Right atrium auricular region (tissue), 2 donors: Measurements from ENCODE around the gene MED25. TPM values are rescaled to one million over a fixed set of nuclear protein-coding genes. Genes with fewer than 3 reads are reported as not detected.

Experiments
- DNase-seq: peaks from one replicate; pipeline ENCODE4 v3.0.0-alpha.2; 2019; ENCODE audit warnings: low spot score
- H3K27ac ChIP-seq, 2 donors: fragments of 200-600 bp; sonication (generic); 1 replicate in 1 of 2; 2 replicates in 1 of 2; pipeline ENCODE4 v1.5.1; 2016 to 2019
- H3K27me3 ChIP-seq, 2 donors: fragments of 200-600 bp; sonication (generic); one replicate each; pipeline versions ENCODE4 v1.5.1 to v1.6.0; 2017 to 2019
- H3K36me3 ChIP-seq: fragments of 200-600 bp; sonication (generic); one replicate; pipeline ENCODE4 v1.5.1; 2016
- H3K4me1 ChIP-seq, 2 donors: fragments of 200-600 bp; sonication (generic); one replicate each; pipeline versions ENCODE4 v1.5.1 to v1.6.0; 2017 to 2019
- H3K4me3 ChIP-seq, 2 donors: fragments of 200-600 bp; sonication (generic); 1 replicate in 1 of 2; 2 replicates in 1 of 2; pipeline ENCODE4 v1.5.1; 2017 to 2019; ENCODE audit warnings: mild to moderate bottlenecking in 1 of 2, moderate library complexity in 1 of 2
- H3K9me3 ChIP-seq, 2 donors: fragments of 200-600 bp; sonication (generic); one replicate each; pipeline ENCODE4 v1.5.1; 2019
- total RNA-seq, 2 donors: library from RNA; depleted of rRNA; stranded (reverse); fragments of >200 nt; gene quantifications; one replicate each; pipeline ENCODE4 v1.1.0, GENCODE V29; 2016
- TF ChIP-seq, protein P1 (sequence below), 2 donors: fragments of 200-600 bp; sonication (generic); IDR thresholded peaks; one replicate each; pipeline ENCODE4 v1.5.1; 2019; ENCODE audit warnings: antibody characterized with exemption in 2 of 2

MED25 gene
- total RNA-seq, 2 donors from 2014 or later: 31.1 to 54.0 TPM

DNA sequence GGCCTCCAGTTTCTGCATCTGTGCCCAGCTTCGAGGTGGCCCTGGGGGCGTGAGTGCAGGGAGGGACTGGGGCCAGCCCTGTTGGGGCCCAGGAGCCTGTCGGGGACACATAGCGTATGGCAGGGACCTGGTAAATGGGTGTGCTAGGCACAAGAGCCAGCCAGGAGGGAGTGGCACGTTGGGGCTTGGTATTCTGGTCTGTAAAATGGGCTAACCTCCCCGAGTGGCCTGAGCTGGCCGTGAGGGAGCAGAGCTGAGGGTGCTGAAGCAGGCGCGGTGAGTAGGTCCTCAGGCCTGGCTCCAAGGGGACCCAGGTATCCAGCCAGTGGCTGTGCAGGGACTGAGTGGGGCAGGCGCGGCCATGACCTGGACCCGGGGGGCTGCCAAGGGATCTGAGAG, 37.2 kb downstream of the MED25 start:
- Histone ChIP-seq H3K4me3 (no peak overlapping the region), H3K9me3 (no peaks in the 10 kb centered on the region), H3K4me1 (peaks cover 0 to 30% of the 10 kb centered on the region in 2 donors), H3K27ac (no peak overlapping the region), H3K27me3 (no peaks in the 10 kb centered on the region), H3K36me3 (peaks cover 52% of the 10 kb centered on the region)
- TF ChIP-seq, protein P1, sequence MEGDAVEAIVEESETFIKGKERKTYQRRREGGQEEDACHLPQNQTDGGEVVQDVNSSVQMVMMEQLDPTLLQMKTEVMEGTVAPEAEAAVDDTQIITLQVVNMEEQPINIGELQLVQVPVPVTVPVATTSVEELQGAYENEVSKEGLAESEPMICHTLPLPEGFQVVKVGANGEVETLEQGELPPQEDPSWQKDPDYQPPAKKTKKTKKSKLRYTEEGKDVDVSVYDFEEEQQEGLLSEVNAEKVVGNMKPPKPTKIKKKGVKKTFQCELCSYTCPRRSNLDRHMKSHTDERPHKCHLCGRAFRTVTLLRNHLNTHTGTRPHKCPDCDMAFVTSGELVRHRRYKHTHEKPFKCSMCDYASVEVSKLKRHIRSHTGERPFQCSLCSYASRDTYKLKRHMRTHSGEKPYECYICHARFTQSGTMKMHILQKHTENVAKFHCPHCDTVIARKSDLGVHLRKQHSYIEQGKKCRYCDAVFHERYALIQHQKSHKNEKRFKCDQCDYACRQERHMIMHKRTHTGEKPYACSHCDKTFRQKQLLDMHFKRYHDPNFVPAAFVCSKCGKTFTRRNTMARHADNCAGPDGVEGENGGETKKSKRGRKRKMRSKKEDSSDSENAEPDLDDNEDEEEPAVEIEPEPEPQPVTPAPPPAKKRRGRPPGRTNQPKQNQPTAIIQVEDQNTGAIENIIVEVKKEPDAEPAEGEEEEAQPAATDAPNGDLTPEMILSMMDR (IDR thresholded peaks at IDR 0.05): no peak
- no peak for DNase-seq

DNA sequence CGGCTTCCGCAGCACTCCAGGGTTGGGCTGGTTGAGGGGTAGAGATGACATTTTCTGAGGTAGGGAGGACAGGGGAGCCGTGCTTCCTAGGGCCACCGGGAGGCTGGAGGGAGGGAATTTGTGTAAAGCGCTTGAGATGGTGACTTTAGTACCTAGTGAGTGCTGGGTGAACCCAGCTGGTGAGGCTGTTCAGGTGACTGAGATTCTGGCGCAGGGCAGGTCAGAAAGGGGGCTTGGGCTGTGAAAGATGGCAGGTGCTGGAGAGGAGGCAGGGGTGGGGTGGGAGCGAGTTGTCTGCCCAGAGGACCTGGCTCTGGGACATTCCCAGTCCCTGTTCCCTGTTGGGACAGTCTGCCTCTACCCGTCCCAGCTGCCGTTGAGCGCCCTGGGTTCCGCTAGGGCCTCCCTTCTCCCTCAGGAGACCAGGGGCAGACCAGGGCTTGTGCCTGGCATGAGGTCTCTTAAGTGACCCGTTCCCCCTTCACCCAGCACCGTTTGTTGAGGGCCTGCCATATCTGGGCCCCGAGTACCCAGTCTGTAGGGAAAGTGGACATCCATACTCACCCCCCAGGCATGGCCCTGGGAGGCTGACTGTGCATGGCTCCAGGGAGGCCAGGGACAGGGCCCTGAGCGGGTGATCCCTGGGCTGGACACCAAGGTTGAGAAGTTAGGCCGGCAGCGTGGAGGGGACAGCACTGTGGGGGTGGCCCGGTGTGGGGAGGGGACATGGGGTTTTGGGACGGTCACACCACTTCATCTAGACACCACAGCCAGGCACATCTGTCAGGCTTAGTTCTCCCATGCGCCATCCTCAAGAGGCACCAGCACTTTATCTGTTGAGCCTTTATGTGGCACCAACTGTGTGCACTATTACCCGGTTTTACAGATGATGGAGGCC, 37.8 kb downstream of the MED25 start:
- H3K36me3 ChIP-seq: peaks cover 59% of the 10 kb centered on the region
- no peak for DNase-seq
- peaks cover 0 to 35% of the 10 kb centered on the region in 2 donors for H3K4me1 ChIP-seq

GRCh38 chr19:49856574-49857021, 38.5 kb downstream of the MED25 start:
- Histone ChIP-seq H3K4me3 (no peak overlapping the region), H3K36me3 (peaks cover 66% of the 10 kb centered on the region), H3K27ac (no peak overlapping the region), H3K27me3 (no peaks in the 10 kb centered on the region), H3K4me1 (peaks cover 0 to 40% of the 10 kb centered on the region in 2 donors), H3K9me3 (no peaks in the 10 kb centered on the region)
- TF ChIP-seq, protein P1 (IDR thresholded peaks at IDR 0.05): no peak
- DNase-seq: no peak

More for the DNA sequence above, 37.8 kb downstream of the MED25 start:
- Histone ChIP-seq H3K9me3 (no peaks in the 10 kb centered on the region), H3K27me3 (no peaks in the 10 kb centered on the region), H3K4me3 (no peak overlapping the region), H3K27ac (no peak overlapping the region)
- TF ChIP-seq, protein P1 (IDR thresholded peaks at IDR 0.05): no peak

DNA sequence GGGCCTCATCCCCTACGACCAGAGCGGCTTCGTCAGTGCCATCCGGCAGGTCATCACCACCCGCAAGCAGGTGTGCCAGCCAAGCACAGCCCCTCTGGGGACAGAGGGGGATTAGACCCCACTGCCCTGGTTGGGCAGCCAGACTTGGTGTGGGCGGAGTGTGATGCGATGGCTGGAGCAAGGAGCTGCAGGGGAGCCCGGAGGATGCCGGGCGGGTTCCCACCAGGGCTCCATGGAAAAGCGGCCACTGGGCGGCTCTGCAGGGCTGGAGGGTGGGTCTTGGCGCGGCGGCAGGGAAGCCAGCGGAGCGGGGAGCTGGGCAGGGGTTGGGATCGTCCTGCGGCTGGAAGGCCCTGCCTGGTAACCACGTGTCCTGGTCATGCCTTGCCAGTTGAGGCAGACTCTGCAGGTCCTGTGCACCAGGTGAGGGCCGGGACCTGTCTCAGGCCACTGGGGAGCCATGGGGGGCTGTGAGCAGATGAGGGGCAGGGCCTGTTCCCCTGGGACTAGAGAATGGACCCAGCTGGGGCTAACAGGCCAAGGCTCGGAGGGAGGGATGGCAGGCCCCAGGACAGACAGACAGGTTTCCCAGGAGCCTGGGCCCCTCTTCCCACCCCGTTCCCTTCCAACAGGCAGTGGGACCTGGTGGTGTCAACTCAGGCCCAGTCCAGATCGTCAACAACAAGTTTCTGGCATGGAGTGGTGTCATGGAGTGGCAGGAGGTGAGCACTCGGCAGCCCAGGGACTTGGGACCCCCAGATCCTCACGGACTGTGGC, 39.2 kb downstream of the MED25 start:
- Histone ChIP-seq H3K27me3 (no peaks in the 10 kb centered on the region), H3K4me3 (no peak overlapping the region), H3K4me1 (peaks cover 0 to 33% of the 10 kb centered on the region in 2 donors), H3K27ac (no peak overlapping the region), H3K36me3 (peaks cover 72% of the 10 kb centered on the region), H3K9me3 (no peaks in the 10 kb centered on the region)
- TF ChIP-seq, protein P1 (IDR thresholded peaks at IDR 0.05): no peak
- DNase-seq: no peak

GRCh38 chr19:49857838-49858087, 39.7 kb downstream of the MED25 start:
- H3K27me3 ChIP-seq: no peaks in the 10 kb centered on the region
- peaks cover 73% of the 10 kb centered on the region for H3K36me3 ChIP-seq
- no peak for DNase-seq
- H3K27ac ChIP-seq: no peak overlapping the region
- TF ChIP-seq, protein P1 (IDR thresholded peaks at IDR 0.05): no peak
- H3K4me3 ChIP-seq: no peak overlapping the region
- H3K9me3 ChIP-seq: no peaks in the 10 kb centered on the region
- H3K4me1 ChIP-seq: peaks cover 0 to 28% of the 10 kb centered on the region in 2 donors
